DMS153 (cell line): ENCODE results near the gene FTCD.
"Not testable (repeated sequence)": the region's sequence is repeated elsewhere in the genome, so short reads cannot be mapped to it uniquely, and the experiment has no call there.

Experiments
- DNase-seq: peaks from one replicate; lab custom pipeline; 2025; lab: John Stamatoyannopoulos, UW

Gene FTCD

DNA sequence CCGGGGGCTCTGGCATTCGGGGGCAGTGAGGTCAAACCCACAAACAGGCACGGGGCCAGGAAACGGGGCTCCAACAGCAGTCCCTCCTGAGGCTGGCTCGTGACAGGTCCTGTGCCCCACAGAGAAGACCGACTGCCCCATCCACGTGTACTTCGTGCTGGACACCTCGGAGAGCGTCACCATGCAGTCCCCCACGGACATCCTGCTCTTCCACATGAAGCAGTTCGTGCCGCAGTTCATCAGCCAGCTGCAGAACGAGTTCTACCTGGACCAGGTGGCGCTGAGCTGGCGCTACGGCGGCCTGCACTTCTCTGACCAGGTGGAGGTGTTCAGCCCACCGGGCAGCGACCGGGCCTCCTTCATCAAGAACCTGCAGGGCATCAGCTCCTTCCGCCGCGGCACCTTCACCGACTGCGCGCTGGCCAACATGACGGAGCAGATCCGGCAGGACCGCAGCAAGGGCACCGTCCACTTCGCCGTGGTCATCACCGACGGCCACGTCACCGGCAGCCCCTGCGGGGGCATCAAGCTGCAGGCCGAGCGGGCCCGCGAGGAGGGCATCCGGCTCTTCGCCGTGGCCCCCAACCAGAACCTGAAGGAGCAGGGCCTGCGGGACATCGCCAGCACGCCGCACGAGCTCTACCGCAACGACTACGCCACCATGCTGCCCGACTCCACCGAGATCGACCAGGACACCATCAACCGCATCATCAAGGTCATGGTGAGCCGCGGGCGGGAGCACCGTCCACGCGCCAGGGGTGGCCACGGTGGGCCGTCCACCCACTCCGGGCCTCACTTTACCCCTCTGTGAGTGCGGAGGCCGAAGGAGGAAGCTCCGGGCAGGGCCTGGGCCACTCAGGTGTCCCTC, 43.3 kb downstream of the FTCD start:
- no peak for DNase-seq

- DNase-seq = no peak
These were observed 44.2 kb downstream of the FTCD start for GRCh38 chr21:46111193-46111571.

- no peak for DNase-seq
These were observed 44.7 kb downstream of the FTCD start for GRCh38 chr21:46110499-46111192.

- DNase-seq = no peak
These were observed 45.8 kb downstream of the FTCD start for GRCh38 chr21:46109313-46110221.

GRCh38 chr21:46108827-46109312, 46.5 kb downstream of the FTCD start:
- no peak for DNase-seq

GRCh38 chr21:46107376-46107775, 48.0 kb downstream of the FTCD start:
- DNase-seq = not testable (repeated sequence)

GRCh38 chr21:46104104-46104503, 51.3 kb downstream of the FTCD start:
- no peak for DNase-seq

DNA sequence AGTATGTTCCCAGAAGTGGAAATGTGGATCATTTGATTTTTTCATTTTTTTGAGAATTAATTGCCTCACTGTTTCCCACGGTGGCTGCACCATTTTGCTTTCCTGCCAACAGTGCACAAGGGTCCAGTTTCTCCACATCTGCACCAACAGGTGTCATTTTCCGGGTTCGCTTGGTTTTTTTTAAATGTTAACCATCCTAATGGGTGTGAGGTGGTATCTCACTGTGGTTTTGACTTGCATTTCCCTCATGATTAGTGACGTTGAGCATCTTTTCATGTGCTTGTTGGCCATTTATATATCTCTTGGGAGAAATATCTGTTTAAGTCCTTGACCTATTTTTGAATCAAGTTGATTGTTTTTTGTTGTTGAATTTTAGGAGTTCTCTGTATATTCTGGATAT, 54.5 kb downstream of the FTCD start:
- DNase-seq = no peak

- no peak for DNase-seq
These were observed 55.0 kb downstream of the FTCD start for GRCh38 chr21:46100426-46100825.

- DNase-seq = no peak
These were observed 55.4 kb downstream of the FTCD start for GRCh38 chr21:46100020-46100419.

DNA sequence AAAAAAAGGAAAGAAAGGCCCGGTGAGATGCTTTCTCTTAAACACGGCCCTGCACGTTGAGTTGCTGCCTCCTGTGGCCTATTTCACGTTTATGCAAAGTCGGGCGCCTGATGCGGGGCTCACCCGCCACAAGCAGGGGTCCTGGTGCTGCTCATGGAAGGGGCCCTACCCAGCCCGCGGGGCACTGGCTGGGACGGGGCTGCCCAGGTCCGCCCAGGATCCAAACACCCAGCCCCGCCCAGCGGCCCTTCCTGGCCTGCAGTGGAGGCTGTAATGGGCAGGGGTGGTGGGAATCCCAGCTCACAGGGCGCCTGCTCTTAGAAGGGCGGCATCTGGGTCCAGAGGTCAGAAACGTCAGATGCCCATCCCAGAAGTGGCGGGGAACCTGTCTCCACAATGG, 55.9 kb downstream of the FTCD start:
- no peak for DNase-seq

DNA sequence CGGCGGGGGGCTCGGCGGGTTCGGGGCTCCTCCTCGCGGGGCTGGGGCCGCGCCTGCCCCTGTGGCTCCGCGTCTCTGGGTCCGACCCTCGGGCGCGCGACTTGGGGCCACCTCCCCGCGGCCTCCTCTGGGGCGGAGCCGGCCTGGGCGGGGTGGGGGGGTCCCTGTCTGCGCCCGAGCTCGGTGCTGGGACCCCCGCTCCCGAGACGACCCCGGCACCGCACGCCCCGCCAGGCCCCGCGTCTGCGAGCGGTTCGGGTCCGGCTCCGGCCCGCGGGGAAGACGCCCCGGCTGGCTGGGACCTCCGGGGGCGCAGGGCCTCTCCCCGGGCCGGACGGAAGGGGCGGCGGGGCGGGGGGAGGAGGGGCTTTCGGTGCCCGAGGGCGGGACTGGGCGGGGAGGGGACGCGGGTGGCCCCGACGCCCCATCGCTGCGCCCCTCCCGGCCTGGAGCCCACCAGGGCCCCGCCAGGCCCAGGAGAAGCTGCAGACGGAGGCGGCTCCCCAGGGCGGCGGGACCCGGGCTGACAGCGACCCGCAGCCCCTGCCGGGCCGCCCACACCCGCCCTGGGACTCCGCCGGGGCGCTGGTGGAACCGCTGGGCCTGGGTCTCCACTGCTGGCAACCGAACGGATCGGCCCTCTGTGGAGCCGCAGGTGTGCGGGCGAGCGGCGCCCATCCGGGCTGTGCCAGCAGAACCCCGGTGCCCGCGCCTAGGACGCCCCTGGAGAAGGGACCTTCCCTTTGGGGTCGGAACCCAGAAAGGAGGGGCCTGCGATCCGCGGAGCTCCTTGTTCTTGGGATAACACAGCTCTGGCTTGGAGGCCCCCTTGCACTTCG, 56.9 kb downstream of the FTCD start:
- no peak for DNase-seq

GRCh38 chr21:46097336-46098293, 57.8 kb downstream of the FTCD start, which contains the start of gene COL6A2:
TSS of gene COL6A2 (plus strand) at chr21:46098112.
- no peak for DNase-seq

DNA sequence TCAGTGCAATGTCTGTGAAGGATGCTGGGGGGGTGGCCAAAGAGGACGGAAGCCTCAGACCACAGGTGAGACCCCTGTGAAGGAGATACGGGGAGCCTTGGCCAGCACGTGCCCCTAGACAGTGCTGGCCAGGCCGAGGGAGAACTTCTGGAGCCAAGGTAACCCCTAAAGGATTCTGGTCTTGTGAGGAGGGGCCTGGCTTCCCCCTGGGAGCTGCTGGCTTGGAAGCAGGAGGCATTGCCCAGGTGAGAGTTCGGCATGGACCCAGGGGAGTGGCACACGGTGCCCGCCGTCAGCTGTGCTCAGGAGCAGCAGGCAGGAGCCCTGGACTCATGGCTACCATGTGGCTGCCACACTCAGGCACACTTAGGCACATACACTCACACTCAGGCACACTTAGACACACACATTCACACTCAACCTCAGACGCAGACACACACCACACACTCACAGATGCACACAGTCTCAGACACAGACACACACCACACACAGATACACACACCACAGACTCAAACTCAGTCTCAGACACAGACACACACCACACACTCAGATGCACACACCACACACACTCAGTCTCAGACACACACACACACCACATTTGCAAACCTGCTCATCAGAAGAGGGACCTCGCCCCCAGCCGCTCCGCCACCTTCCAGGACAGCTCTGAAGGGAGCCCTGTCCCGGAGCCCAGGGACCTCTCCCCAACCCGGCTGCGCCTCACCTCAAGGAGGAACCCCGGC, 58.6 kb downstream of the FTCD start:
- DNase-seq = no peak

DNA sequence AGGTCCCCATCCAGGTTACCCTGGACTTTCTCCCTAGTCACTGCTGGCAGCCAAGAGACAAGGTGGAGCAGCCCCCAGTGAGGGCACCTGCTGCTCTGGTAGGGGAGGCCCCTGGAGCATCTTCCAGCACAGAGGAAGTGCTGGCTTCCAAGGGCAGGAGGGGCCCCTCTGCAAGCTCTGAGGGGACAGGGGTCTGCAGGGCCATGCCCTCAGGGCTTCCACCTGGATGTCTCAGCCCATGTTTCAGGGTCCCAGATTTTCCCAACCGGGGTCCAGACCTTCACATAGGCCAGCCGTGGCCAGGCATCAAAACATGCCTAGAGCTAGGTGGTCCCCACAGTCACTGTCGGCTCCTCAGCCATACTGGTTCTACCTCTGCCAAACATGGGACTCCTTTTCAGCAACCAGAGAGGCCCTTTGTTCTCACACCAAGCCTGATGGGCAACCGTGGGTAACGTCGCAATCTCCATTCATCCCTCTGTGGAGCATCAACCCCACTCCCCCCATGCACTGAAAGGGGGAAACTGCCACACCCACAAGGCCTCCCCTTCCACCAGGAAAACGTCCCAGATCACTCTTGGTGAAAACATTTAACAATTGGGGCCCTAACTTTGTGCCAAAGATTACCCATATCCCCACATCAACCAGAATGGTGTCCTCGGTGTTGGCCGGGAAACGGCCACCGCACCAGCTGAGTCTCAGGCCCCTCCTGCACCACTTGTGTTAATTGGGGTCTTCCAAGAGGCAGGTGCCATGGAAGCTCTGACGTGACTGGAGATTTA, 59.4 kb downstream of the FTCD start:
- no peak for DNase-seq

- no peak for DNase-seq
These were observed 60.2 kb downstream of the FTCD start for GRCh38 chr21:46095083-46095719.

DNA sequence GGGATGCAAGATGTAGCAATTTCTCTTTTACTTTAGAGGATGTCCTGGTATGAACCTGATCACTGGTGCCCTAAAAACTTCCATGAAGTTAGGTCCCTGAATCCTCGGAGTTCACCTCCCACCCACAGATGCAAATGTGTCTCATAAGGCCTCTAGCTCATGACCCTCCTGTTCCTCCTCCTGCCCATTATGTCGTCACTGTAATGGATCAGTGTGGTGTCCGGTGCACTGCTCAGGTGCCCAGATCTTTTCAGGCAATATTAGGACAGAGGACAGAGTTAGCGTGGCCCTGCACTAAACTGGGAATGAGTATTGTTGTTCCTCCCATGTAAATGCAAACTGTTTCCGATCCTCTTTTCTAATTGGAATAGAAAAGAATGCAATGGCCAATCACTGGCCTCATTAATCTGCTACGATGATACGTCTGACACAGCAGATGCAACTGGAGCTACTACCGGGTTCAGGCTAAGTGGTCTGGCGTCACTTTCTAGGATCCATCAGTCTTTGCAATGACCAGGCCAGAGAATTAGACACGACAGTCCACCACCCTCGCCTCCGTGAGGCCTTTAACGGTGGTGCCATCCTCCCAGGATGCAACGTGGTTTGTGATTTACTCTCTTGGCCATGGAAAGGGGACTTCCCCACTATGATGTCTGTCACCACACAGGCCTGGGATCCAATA, 60.8 kb downstream of the FTCD start:
- DNase-seq = no peak
